HEK293 (cell line): ENCODE measurements around the gene ITIH3.

ENCODE experiments used
- CTCF ChIA-PET: fragments of 350-600 bp; formaldehyde crosslinking; extraction: SDS; loops from one replicate; lab custom pipeline; 2021; ENCODE audit warnings: antibody characterized with exemption; lab: Yijun Ruan, JAX
- POLR2A ChIA-PET: fragments of 300-600 bp; formaldehyde crosslinking; extraction: SDS; loops from one replicate; lab custom pipeline; 2020; ENCODE audit warnings: antibody characterized with exemption, inconsistent platforms; lab: Yijun Ruan, JAX
- H3K27ac ChIP-seq: fragments of 200-500 bp; sonication (Bioruptor generic); 2 replicates; pipeline ENCODE4 v1.5.1; 2014; ENCODE audit warnings: low read depth, low read length, control low read depth, inconsistent platforms; ENCODE audit errors: extremely low read depth
- H3K36me3 ChIP-seq, 2 experiments: fragments of 200-500 bp in 1 of 2; sonication (Bioruptor generic) in 1 of 2; 1 replicate in 1 of 2; 2 replicates in 1 of 2; pipeline ENCODE4 v1.5.1; 2014 to 2017; ENCODE audit warnings: inconsistent platforms in 2 of 2, low read length in 2 of 2; ENCODE audit not compliant: control insufficient read depth in 2 of 2, insufficient read depth in 1 of 2
- H3K4me1 ChIP-seq: fragments of 200-500 bp; sonication (Bioruptor generic); 2 replicates; pipeline ENCODE4 v1.5.1; 2014; ENCODE audit warnings: mild to moderate bottlenecking, low read length, inconsistent platforms; ENCODE audit not compliant: control insufficient read depth, insufficient read depth
- H3K4me3 ChIP-seq: 2 replicates; pipeline ENCODE4 v1.5.1; 2011; ENCODE audit warnings: low read depth, mild to moderate bottlenecking, control low read depth, low read length, moderate library complexity
- H3K9me3 ChIP-seq: fragments of 200-500 bp; sonication (Bioruptor generic); 2 replicates; pipeline ENCODE4 v1.5.1; 2014; ENCODE audit warnings: low read depth, low read length, inconsistent platforms; ENCODE audit not compliant: control insufficient read depth, insufficient read depth
- GLI4 ChIP-seq: fragments of 450-650 bp; formaldehyde crosslinking; IDR thresholded peaks from 2 replicates; pipeline ENCODE4 v1.5.1; 2016; ENCODE audit warnings: missing biosample characterization, missing genetic modification characterization
- INSM2 ChIP-seq: fragments of 450-650 bp; formaldehyde crosslinking; IDR thresholded peaks from 2 replicates; pipeline ENCODE4 v1.5.1; 2016; ENCODE audit warnings: missing biosample characterization, missing genetic modification characterization
- OVOL3 ChIP-seq: fragments of 450-650 bp; formaldehyde crosslinking; IDR thresholded peaks from 2 replicates; pipeline ENCODE4 v1.5.1; 2016; ENCODE audit warnings: missing biosample characterization, missing genetic modification characterization
- SP7 ChIP-seq: fragments of 450-650 bp; formaldehyde crosslinking; IDR thresholded peaks from 2 replicates; pipeline ENCODE4 v1.5.1; 2016; ENCODE audit warnings: missing biosample characterization, missing genetic modification characterization
- ZFP3 ChIP-seq: fragments of 450-650 bp; formaldehyde crosslinking; IDR thresholded peaks from 2 replicates; pipeline ENCODE4 v1.5.1; 2016; ENCODE audit warnings: low read depth, missing biosample characterization, missing genetic modification characterization
- ZNF10 ChIP-seq: fragments of 450-650 bp; formaldehyde crosslinking; IDR thresholded peaks from 2 replicates; pipeline ENCODE4 v1.5.1; 2017; ENCODE audit warnings: missing biosample characterization, missing genetic modification characterization
- ZNF174 ChIP-seq: fragments of 450-650 bp; formaldehyde crosslinking; IDR thresholded peaks from 2 replicates; pipeline ENCODE4 v1.5.0; 2017; ENCODE audit warnings: missing biosample characterization, mild to moderate bottlenecking, missing genetic modification characterization
- ZNF394 ChIP-seq: fragments of 450-650 bp; formaldehyde crosslinking; IDR thresholded peaks from 2 replicates; pipeline ENCODE4 v1.5.1; 2016; ENCODE audit warnings: missing biosample characterization, missing genetic modification characterization, mild to moderate bottlenecking, moderate library complexity, borderline replicate concordance
- ZNF473 ChIP-seq: fragments of 450-650 bp; formaldehyde crosslinking; IDR thresholded peaks from 2 replicates; pipeline ENCODE4 v1.5.1; 2017; ENCODE audit warnings: missing biosample characterization, missing genetic modification characterization
- ZNF518A ChIP-seq: fragments of 450-650 bp; formaldehyde crosslinking; conservative IDR thresholded peaks from 2 replicates; pipeline ENCODE4 v1.5.1; 2016; ENCODE audit warnings: low read depth, missing biosample characterization, missing genetic modification characterization
- ZNF529 ChIP-seq: fragments of 450-650 bp; formaldehyde crosslinking; IDR thresholded peaks from 2 replicates; pipeline ENCODE4 v1.5.1; 2017; ENCODE audit warnings: missing genetic modification characterization, missing biosample characterization; ENCODE audit not compliant: insufficient replicate concordance
- ZNF555 ChIP-seq: fragments of 450-650 bp; formaldehyde crosslinking; conservative IDR thresholded peaks from 2 replicates; pipeline ENCODE4 v1.5.1; 2017; ENCODE audit warnings: missing biosample characterization, mild to moderate bottlenecking, missing genetic modification characterization, inconsistent platforms
- ZNF558 ChIP-seq: fragments of 450-650 bp; formaldehyde crosslinking; IDR thresholded peaks from 2 replicates; pipeline ENCODE4 v1.5.1; 2016; ENCODE audit warnings: missing biosample characterization, missing genetic modification characterization
- ZNF626 ChIP-seq: fragments of 450-650 bp; sonication (Bioruptor Pico); formaldehyde crosslinking; IDR thresholded peaks from 2 replicates; pipeline ENCODE4 v1.5.1; 2018; ENCODE audit warnings: missing biosample characterization, missing genetic modification characterization, inconsistent platforms
- ZNF792 ChIP-seq: fragments of 450-650 bp; formaldehyde crosslinking; IDR thresholded peaks from 2 replicates; pipeline ENCODE4 v1.5.1; 2016; ENCODE audit warnings: missing biosample characterization, missing genetic modification characterization
- TF ChIP-seq, protein P1 (sequence below): fragments of 450-650 bp; formaldehyde crosslinking; IDR thresholded peaks from 2 replicates; pipeline ENCODE4 v1.5.1; 2016; ENCODE audit warnings: missing biosample characterization, missing genetic modification characterization, low read depth
- TF ChIP-seq, protein P2 (sequence below): fragments of 450-650 bp; formaldehyde crosslinking; IDR thresholded peaks from 2 replicates; pipeline ENCODE4 v1.5.1; 2016; ENCODE audit warnings: missing biosample characterization, missing genetic modification characterization

Gene ITIH3

GRCh38 chr3:52793702-52794611 lies 639 bp upstream of the ITIH3 start:
- TF ChIP-seq ZNF529 (tag by site-specific recombination) (no peak), ZNF10 (tag by site-specific recombination) (no peak), ZNF626 (tag by site-specific recombination) (no peak), GLI4 (tag by site-specific recombination) (no peak), ZFP3 (no peak), SP7 (tag by site-specific recombination) (no peak), INSM2 (tag by site-specific recombination) (no peak), OVOL3 (tag by site-specific recombination) (no peak), ZNF792 (tag by site-specific recombination) (no peak), ZNF555 (tag by site-specific recombination) (no peak), ZNF174 (tag by site-specific recombination) (no peak), ZNF518A (tag by site-specific recombination) (no peak), ZNF558 (tag by site-specific recombination) (no peak), ZNF473 (tag by site-specific recombination) (no peak), ZNF394 (tag by site-specific recombination) (no peak)
- TF ChIP-seq, protein P1, sequence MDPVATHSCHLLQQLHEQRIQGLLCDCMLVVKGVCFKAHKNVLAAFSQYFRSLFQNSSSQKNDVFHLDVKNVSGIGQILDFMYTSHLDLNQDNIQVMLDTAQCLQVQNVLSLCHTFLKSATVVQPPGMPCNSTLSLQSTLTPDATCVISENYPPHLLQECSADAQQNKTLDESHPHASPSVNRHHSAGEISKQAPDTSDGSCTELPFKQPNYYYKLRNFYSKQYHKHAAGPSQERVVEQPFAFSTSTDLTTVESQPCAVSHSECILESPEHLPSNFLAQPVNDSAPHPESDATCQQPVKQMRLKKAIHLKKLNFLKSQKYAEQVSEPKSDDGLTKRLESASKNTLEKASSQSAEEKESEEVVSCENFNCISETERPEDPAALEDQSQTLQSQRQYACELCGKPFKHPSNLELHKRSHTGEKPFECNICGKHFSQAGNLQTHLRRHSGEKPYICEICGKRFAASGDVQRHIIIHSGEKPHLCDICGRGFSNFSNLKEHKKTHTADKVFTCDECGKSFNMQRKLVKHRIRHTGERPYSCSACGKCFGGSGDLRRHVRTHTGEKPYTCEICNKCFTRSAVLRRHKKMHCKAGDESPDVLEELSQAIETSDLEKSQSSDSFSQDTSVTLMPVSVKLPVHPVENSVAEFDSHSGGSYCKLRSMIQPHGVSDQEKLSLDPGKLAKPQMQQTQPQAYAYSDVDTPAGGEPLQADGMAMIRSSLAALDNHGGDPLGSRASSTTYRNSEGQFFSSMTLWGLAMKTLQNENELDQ (tag by site-specific recombination): no peak
- TF ChIP-seq, protein P2, sequence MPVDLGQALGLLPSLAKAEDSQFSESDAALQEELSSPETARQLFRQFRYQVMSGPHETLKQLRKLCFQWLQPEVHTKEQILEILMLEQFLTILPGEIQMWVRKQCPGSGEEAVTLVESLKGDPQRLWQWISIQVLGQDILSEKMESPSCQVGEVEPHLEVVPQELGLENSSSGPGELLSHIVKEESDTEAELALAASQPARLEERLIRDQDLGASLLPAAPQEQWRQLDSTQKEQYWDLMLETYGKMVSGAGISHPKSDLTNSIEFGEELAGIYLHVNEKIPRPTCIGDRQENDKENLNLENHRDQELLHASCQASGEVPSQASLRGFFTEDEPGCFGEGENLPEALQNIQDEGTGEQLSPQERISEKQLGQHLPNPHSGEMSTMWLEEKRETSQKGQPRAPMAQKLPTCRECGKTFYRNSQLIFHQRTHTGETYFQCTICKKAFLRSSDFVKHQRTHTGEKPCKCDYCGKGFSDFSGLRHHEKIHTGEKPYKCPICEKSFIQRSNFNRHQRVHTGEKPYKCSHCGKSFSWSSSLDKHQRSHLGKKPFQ (tag by site-specific recombination): no peak
- ChIA-PET CTCF (interaction anchor here (1.0 kb wide), 1 partner anchor 11 kb away, joined by 3 read pairs; no protein-coding TSS in a partner anchor), POLR2A (no interaction called here)
- no peaks in the 10 kb centered on the region for H3K9me3 ChIP-seq
- H3K4me1 ChIP-seq: no peaks in the 10 kb centered on the region
- no peak overlapping the region for H3K4me3 ChIP-seq
- H3K27ac ChIP-seq: no peak overlapping the region
- H3K36me3 ChIP-seq: no peaks in the 10 kb centered on the region
